AG08395 (cell line): ENCODE data around the gene DLG2.
"Not testable (repeated sequence)": the region's sequence is repeated elsewhere in the genome, so short reads cannot be mapped to it uniquely, and the experiment has no call there.

ENCODE experiments used
- DNase-seq: peaks from one replicate; pipeline ENCODE4 v3.0.0; 2012; ENCODE audit warnings: mixed read lengths, low spot score

DLG2 gene

DNA sequence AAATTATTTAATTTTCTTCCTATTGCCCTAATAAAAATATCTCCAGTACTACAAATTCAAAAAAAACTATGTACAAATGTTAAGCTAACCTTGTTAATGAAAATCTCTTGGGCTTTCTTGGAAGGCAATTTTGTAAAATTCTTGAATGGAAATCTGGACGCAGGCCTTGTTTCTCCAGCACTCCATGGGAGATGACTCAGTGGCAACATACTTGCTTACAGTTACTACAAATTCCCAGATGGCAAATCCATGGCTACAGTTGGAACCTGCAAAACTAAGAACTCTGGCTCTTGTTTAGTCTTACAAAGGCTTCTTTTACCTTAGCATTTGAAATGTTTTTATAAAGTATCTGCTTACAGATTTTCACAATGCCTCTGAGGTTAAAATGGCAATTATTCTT lies 725.2 kb downstream of the DLG2 start:
- peak; percentile 83 for DNase-seq

GRCh38 chr11:84899740-84900139 lies 727.4 kb downstream of the DLG2 start:
- no peak for DNase-seq

DNA sequence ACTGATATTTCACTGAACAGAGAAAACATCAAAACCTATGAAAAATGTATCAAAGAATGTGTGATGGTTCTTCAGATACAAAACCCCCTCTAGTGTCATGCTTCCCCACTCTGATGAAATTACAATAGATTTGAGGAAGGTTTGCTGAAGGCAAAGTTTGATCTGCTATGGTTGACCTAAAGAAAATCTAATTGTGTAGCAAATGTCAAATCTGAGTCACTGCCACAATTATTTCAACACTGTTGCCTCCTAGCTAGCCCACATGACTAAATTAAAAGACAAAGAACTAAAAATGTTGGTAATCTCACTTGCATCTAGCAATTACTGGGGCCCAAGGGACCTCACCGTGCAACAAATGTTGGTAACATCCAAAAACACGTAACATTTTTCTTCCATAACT lies 728.0 kb downstream of the DLG2 start:
- no peak for DNase-seq

DNA sequence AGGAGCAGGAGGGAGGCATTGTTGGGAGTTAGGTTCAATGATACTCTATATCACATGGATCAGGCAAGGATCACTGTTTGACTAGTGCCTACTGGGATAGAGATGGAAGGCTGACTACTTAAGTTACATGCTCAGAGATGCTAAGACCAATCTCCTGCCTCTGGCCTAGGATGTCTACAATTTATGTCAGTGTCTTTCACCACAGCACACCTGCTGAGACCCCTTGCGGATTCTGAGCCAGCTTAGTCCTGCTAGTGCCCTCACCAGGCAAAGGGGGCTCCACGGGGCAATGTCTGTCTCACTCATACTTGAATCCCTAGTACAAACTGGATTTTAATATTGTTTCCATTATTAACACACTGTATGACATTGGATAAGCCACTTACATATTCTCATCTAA lies 732.5 kb downstream of the DLG2 start:
- no peak for DNase-seq

DNA sequence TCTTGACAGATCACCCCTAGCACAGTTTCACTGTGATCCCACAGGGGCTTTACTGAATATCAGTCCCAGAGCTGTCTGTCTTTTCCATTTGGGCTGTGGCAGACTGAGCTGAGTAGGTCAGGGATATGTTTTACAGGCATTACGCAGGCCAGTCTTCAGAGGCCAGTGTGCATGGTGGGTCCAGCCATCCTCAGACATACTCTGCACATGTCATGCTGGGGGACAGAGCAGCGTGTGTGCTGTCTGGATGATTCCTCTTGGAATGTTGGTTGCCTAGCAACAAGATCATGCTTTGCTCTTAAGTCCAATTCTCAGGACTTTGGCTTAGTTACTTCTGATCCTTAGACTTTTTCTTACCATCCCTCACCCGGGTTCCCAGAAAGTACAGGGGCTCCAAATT lies 736.5 kb downstream of the DLG2 start:
- DNase-seq, result no peak

DNA sequence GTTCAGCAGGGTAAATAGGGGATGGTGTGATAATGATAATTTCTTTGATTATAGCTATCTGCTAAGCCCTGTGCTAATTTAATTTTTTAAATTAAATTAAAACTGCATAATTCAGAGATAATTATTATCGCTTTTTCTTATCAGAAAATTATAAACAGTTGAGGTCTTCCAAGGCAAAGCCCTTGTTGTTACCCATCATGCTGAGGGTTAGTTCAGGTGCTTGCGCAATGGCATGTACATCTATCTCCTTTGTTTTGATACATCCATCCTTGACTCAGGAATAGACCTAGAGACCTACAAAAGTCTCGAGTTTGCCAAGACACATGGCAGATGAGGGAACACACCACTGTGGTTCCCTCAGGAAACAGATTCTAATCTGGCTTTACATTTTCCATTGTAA lies 737.6 kb downstream of the DLG2 start:
- no peak for DNase-seq

- DNase-seq, result peak; percentile 20
Observed at GRCh38 chr11:84887055-84887629, 740.0 kb downstream of the DLG2 start.

GRCh38 chr11:84886344-84886743 lies 740.8 kb downstream of the DLG2 start:
- peak; percentile 70 for DNase-seq

- no peak for DNase-seq
Observed at GRCh38 chr11:84884836-84885235, 742.3 kb downstream of the DLG2 start.

DNA sequence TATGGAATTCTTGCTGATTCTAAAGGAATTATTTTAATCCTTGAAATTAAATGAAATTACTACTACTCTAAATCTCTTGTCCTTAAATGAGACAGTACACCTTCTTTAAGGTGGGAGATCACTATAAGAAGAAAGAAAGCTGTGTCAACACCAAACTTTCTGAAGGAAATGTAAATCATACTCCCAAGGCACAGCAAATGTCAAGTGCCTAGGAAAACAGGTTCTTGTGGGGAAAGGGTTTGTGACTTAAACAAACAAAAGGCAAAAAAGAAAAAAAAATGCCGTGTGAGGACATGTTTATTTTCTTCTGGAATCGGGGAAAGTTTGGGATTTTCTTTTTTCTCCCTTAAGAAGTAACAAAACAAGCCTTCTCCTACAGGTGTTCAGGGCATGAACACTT lies 745.1 kb downstream of the DLG2 start:
- no peak for DNase-seq

DNA sequence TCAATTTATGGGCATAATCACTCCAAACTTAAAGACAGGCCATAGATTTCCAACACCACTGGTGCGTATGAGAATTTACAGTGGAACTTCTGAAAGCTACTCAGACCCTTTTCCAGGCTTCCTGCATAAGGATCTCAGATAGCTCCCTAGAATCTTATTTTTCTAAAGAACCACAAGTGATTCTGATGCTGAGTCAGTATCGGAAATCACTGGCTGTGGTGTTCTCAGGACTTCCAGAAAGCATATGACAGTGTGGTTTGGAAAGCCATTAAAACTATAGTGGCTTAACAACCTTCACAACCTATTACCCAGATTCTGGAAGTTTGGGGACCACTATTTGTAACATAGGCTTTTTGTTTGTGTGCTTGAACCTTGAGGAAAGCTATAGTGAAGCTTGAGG lies 756.0 kb downstream of the DLG2 start:
- no peak for DNase-seq

GRCh38 chr11:84870486-84870885 lies 756.7 kb downstream of the DLG2 start:
- DNase-seq, result no peak

DNA sequence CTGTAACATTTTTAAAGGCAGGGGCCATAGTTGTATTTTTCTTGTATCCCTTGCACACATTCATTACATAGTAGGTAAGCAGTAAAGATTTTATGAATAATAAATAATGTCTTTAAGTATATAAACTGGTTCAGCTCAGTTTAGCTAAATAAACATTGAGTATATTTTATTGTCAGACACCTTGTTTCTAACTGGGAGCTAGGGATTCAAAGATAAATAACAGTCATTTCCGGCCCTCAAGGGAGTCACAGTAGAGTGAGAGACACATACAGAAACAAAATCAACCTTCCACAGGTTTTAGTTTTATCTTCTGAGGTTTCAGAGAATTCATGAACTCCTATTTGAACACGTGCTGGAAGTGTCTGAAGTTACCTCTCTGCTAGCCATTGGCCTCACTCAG lies 760.2 kb downstream of the DLG2 start:
- DNase-seq, result no peak

- peak; percentile 10 for DNase-seq
Observed at GRCh38 chr11:84865791-84866535, 761.2 kb downstream of the DLG2 start.

DNA sequence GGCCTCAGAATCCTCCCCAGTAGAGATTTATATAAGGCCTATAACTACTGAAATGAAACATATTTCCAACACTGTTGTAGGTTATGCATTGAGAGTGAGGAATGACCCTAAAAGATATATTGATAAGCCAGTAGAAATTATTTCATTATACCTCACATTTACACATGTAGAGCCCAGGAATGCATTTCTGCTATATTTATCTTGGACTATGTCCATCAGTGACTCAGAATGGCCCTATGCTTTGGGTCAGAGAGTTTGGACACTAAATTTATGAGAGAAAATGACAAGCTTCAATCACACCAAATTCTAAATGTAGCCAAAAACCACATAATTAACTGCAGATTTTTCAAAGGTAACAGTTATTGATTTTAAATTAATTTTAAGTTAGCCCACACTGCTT lies 761.9 kb downstream of the DLG2 start:
- DNase-seq, result no peak

GRCh38 chr11:84857746-84858145 lies 769.4 kb downstream of the DLG2 start:
- DNase-seq, result no peak

GRCh38 chr11:84855508-84856245 lies 771.5 kb downstream of the DLG2 start:
- peak; percentile 70 for DNase-seq

GRCh38 chr11:84854498-84854880 lies 772.7 kb downstream of the DLG2 start:
- DNase-seq, result no peak

- DNase-seq, result no peak
Observed at GRCh38 chr11:84853841-84854497, 773.2 kb downstream of the DLG2 start.

GRCh38 chr11:84847842-84848241 lies 779.3 kb downstream of the DLG2 start:
- DNase-seq, result no peak

- not testable (repeated sequence) for DNase-seq
Observed at GRCh38 chr11:84840201-84840600, 786.9 kb downstream of the DLG2 start.

DNA sequence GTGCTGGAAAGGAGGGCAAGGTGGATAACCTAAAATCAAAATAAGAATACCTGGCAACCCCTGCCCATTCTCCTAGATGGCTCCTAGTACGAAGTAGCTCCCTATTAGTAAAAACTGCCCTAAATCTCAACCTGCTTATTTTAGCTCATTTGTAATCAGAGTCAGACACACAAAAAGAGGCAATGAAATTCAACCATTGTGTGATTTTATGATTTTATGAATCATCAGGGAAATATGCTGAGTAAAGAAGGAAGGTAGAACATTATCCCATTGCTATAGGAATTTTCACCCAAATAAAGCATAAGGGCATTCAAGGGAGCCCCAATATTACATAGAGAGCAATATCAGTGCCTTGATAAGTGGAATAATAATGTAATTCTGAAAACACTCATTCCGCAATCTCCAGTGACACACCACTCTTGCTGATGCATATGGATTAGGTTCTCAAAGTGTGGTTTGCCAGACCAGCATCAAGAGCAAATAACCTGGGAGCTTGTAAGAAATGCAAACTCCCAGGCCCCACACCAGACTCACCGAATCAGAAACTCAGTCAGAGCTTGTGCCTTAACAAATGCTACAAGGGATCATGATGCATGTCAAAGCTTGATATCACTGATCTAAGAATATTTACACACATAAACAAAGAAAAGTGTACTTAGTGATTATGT lies 789.6 kb downstream of the DLG2 start:
- no peak for DNase-seq
